GM12801 (cell line): ENCODE data around the gene PRKCD.

Source experiments
- CTCF ChIP-seq: IDR thresholded peaks from one replicate; pipeline ENCODE4 v1.5.1; 2011; ENCODE audit warnings: control low read depth; ENCODE audit not compliant: insufficient read length; ENCODE audit errors: extremely low read depth

PRKCD gene

GRCh38 chr3:53211706-53212702 is 51.0 kb downstream of the PRKCD start:
- no peak for TF ChIP-seq CTCF

- no peak for TF ChIP-seq CTCF
These were observed 52.3 kb downstream of the PRKCD start for GRCh38 chr3:53213276-53213675.

GRCh38 chr3:53215816-53216215 is 54.8 kb downstream of the PRKCD start:
- no peak for TF ChIP-seq CTCF

GRCh38 chr3:53216723-53217122 is 55.7 kb downstream of the PRKCD start:
- TF ChIP-seq CTCF: no peak

- TF ChIP-seq CTCF: no peak
These were observed 56.2 kb downstream of the PRKCD start for GRCh38 chr3:53217175-53217574.

GRCh38 chr3:53218131-53218530 is 57.1 kb downstream of the PRKCD start:
- no peak for TF ChIP-seq CTCF

GRCh38 chr3:53219895-53220483 is 59.0 kb downstream of the PRKCD start:
- no peak for TF ChIP-seq CTCF
